SH-SY5Y (cell line): ENCODE data around the gene TUG1.

Experiments used
- GATA2 ChIP-seq: IDR thresholded peaks from 2 replicates; pipeline ENCODE4 v1.6.1; 2011; ENCODE audit warnings: mild to moderate bottlenecking, low read depth, low read length
- GATA3 ChIP-seq: IDR thresholded peaks from 2 replicates; pipeline ENCODE4 v1.6.1; 2011; ENCODE audit warnings: low read depth, mild to moderate bottlenecking, low read length, moderate library complexity

The TUG1 gene

GRCh38 chr22:30940685-30941362, 28.2 kb upstream of the TUG1 start:
- TF ChIP-seq GATA2 (no peak), GATA3 (no peak)

- TF ChIP-seq GATA2, result no peak
- no peak for TF ChIP-seq GATA3
Observed at GRCh38 chr22:30941363-30941740, 27.7 kb upstream of the TUG1 start.

GRCh38 chr22:30943368-30943767, 25.7 kb upstream of the TUG1 start:
- TF ChIP-seq GATA3 (no peak), GATA2 (no peak)

GRCh38 chr22:30944986-30945385, 24.1 kb upstream of the TUG1 start:
- TF ChIP-seq GATA3, result no peak
- TF ChIP-seq GATA2, result no peak

- TF ChIP-seq GATA3 (no peak), GATA2 (no peak)
Observed at GRCh38 chr22:30945653-30946052, 23.4 kb upstream of the TUG1 start.

- TF ChIP-seq GATA3 (no peak), GATA2 (no peak)
Observed at GRCh38 chr22:30946354-30946753, 22.7 kb upstream of the TUG1 start.

- no peak for TF ChIP-seq GATA2
- no peak for TF ChIP-seq GATA3
Observed at GRCh38 chr22:30947173-30947815, 21.8 kb upstream of the TUG1 start.

GRCh38 chr22:30947816-30948454, 21.1 kb upstream of the TUG1 start:
- TF ChIP-seq GATA3 (no peak), GATA2 (no peak)

GRCh38 chr22:30948930-30949342, 20.1 kb upstream of the TUG1 start:
- TF ChIP-seq GATA2, result no peak
- no peak for TF ChIP-seq GATA3

GRCh38 chr22:30949934-30950660, 19.0 kb upstream of the TUG1 start:
- TF ChIP-seq GATA2 (no peak), GATA3 (no peak)

GRCh38 chr22:30953206-30953605, 15.9 kb upstream of the TUG1 start:
- no peak for TF ChIP-seq GATA2
- TF ChIP-seq GATA3, result no peak

GRCh38 chr22:30955153-30955552, 13.9 kb upstream of the TUG1 start:
- TF ChIP-seq GATA2 (no peak), GATA3 (no peak)

- TF ChIP-seq GATA2, result no peak
- no peak for TF ChIP-seq GATA3
Observed at GRCh38 chr22:30964858-30965257, 4.2 kb upstream of the TUG1 start.

GRCh38 chr22:30968015-30968923, 796 bp upstream of the TUG1 start, which contains the start of gene MORC2:
Gene MORC2 (minus strand): TSS chr22:30968774. CDS start chr22:30967889, 885 bp downstream.
- no peak for TF ChIP-seq GATA2
- TF ChIP-seq GATA3, result no peak
